K562 (cell line): Measurements from ENCODE around the gene REEP2. TPM values are rescaled to one million over a fixed set of nuclear protein-coding genes. Genes with fewer than 3 reads are reported as not detected.

Experiments used
- BRCA1 ChIP-seq, 2 experiments: fragments of 450-650 bp in 1 of 2; sonication (generic) in 1 of 2; formaldehyde crosslinking in 1 of 2; IDR thresholded peaks; 2 replicates each; pipeline versions ENCODE4 v1.5.0 to v1.6.1; 2017 to 2020; ENCODE audit warnings: mild to moderate bottlenecking in 1 of 2, missing genetic modification reagents in 1 of 2
- BRF1 ChIP-seq: IDR thresholded peaks from 3 replicates; pipeline ENCODE4 v1.6.1; 2011; ENCODE audit warnings: borderline replicate concordance, mild to moderate bottlenecking; ENCODE audit not compliant: insufficient read length; ENCODE audit errors: extremely low read depth
- CHCHD3 ChIP-seq: fragments of 250-450 bp; sonication (Bioruptor Pico); IDR thresholded peaks from 2 replicates; pipeline ENCODE4 v2.1.2; 2022; ENCODE audit warnings: mild to moderate bottlenecking
- DIDO1 ChIP-seq: fragments of 450-650 bp; IDR thresholded peaks from 2 replicates; pipeline ENCODE4 v1.6.1; 2016; ENCODE audit warnings: low read depth, missing biosample characterization, missing genetic modification characterization
- ESRRB ChIP-seq: fragments of 250-450 bp; sonication (Bioruptor Pico); IDR thresholded peaks from 2 replicates; pipeline ENCODE4 v1.5.0; 2020; ENCODE audit warnings: mild to moderate bottlenecking, moderate library complexity, borderline replicate concordance
- KLF1 ChIP-seq: fragments of 450-650 bp; IDR thresholded peaks from 2 replicates; pipeline ENCODE4 v1.6.1; 2016; ENCODE audit warnings: missing genetic modification characterization, missing compliant biosample characterization
- PHTF2 ChIP-seq: fragments of 250-450 bp; sonication (Bioruptor Pico); IDR thresholded peaks from 2 replicates; pipeline ENCODE4 v1.5.0; 2021; ENCODE audit warnings: mild to moderate bottlenecking
- RBFOX2 ChIP-seq: fragments of 200-400 bp; formaldehyde crosslinking; IDR thresholded peaks from 2 replicates; pipeline ENCODE4 v1.6.1; 2017; ENCODE audit warnings: low read depth, mild to moderate bottlenecking, low read length, moderate library complexity
- SIRT6 ChIP-seq: IDR thresholded peaks from one replicate; pipeline ENCODE4 v1.6.1; 2012; ENCODE audit warnings: low read depth, mild to moderate bottlenecking, control low read depth, inconsistent platforms, low read length, moderate library complexity
- SP1 ChIP-seq: sonication (generic); formaldehyde crosslinking; IDR thresholded peaks from 2 replicates; pipeline ENCODE4 v1.8.1; 2022; ENCODE audit warnings: mild to moderate bottlenecking, missing genetic modification reagents
- TAF1 ChIP-seq: IDR thresholded peaks from 2 replicates; pipeline ENCODE4 v1.6.1; 2011; ENCODE audit warnings: mild to moderate bottlenecking, low read length, moderate library complexity; ENCODE audit not compliant: insufficient read depth, control insufficient read depth, severe bottlenecking; ENCODE audit errors: extremely low read depth
- ZFP36 ChIP-seq: fragments of 150-350 bp; IDR thresholded peaks from 2 replicates; pipeline ENCODE4 v1.6.1; 2018; ENCODE audit warnings: low read length, low read depth; ENCODE audit not compliant: partially characterized antibody
- ZNF253 ChIP-seq: fragments of 250-450 bp; sonication (Bioruptor Pico); conservative IDR thresholded peaks from 2 replicates; pipeline ENCODE4 v1.6.1; 2021; ENCODE audit warnings: mild to moderate bottlenecking
- ZNF274 ChIP-seq: IDR thresholded peaks from 2 replicates; pipeline ENCODE4 v1.6.1; 2011; ENCODE audit warnings: low read depth, mild to moderate bottlenecking, low read length, moderate library complexity, borderline replicate concordance
- ZNF384 ChIP-seq: IDR thresholded peaks from 2 replicates; pipeline ENCODE4 v1.6.1; 2012; ENCODE audit warnings: low read depth, low read length, improper control_type of control experiment
- polyA plus RNA-seq, 8 experiments: library from polyadenylated mRNA; depleted of rRNA in 4 of 8; stranded (reverse) in 5 of 8; unstranded in 3 of 8; fragments of >200 nt; fragmentation: Nextera tagmentation in 2 of 8; fragmentation: Illumina TruSeq in 1 of 8; extraction: Ambion mirVana in 2 of 8; extraction: Trizol in 1 of 8; gene quantifications; 2 replicates each; pipeline versions ENCODE4 v1.2.1 to v1.2.3, GENCODE V29; 2011 to 2014; ENCODE audit warnings: inconsistent platforms in 1 of 8, missing spikeins in 1 of 8
- total RNA-seq, 7 experiments: library from RNA; depleted of rRNA in 6 of 7; stranded (reverse); fragments of >200 nt in 6 of 7; fragmentation: Illumina TruSeq in 2 of 7; extraction: Trizol in 2 of 7; gene quantifications; 2 replicates each; pipeline versions ENCODE4 v1.2.1 to v1.2.3, GENCODE V29; 2011 to 2021; ENCODE audit warnings: low replicate concordance in 1 of 7
- TF ChIP-seq, protein P1 (sequence below): IDR thresholded peaks from 3 replicates; pipeline ENCODE4 v1.6.1; 2011; ENCODE audit warnings: borderline replicate concordance, mild to moderate bottlenecking, moderate library complexity; ENCODE audit not compliant: insufficient read length; ENCODE audit errors: extremely low read depth
- TF ChIP-seq, protein P2 (sequence below): fragments of 450-650 bp; IDR thresholded peaks from 2 replicates; pipeline ENCODE4 v1.6.1; 2016
- TF ChIP-seq, protein P3 (sequence below): sonication (generic); formaldehyde crosslinking; IDR thresholded peaks from 2 replicates; pipeline ENCODE4 v1.9.0; 2022; ENCODE audit warnings: mild to moderate bottlenecking, missing genetic modification reagents
- TF ChIP-seq, protein P4 (sequence below): fragments of 250-450 bp; sonication (Bioruptor Pico); IDR thresholded peaks from 2 replicates; pipeline ENCODE4 v1.4.0; 2020; ENCODE audit warnings: mild to moderate bottlenecking

Gene REEP2
- total and polyA plus RNA-seq, 9 of the 15 experiments (the other 6 are each of a cell fraction or from before 2014, with no cell fraction given), result 0.03 to 1.1 (median 0.12) TPM; not detected in 1

DNA sequence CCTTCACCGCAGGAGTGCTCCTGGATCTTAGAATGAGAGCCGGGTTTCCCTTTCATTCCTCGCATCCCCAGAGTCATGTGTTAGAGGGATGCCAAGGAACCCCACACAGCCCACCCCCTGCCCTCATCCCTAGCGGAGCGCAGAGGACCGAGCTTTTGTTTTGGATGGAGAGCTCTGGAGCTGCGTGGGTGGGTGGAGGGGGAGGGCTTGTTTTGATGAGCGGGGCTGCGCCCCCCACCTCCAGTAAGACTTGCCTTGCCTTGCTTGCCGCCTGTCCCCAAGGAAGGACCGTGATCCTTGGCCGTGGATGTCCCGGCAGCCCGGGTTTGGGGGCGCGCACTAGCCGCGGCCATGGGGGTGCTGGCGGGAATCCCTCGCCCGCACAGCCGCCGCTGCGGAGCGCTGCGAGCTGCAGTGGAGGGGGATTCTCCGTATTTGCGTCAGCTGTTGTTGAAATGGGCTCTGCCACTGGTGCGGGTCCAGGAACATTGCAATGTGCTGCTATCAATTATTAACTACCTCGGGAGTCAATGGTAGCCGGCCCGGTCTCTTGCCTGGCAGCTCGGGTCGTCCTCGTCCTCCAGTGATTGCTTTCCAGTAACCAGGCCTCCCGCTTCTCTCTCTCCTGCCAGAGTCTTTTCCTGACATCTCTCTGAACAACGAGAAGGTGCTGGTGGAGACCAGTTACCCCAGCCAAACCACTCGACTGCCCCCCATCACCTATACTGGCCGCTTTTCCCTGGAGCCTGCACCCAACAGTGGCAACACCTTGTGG lies 27.5 kb downstream of the REEP2 start (continued):
- TF ChIP-seq, protein P1, sequence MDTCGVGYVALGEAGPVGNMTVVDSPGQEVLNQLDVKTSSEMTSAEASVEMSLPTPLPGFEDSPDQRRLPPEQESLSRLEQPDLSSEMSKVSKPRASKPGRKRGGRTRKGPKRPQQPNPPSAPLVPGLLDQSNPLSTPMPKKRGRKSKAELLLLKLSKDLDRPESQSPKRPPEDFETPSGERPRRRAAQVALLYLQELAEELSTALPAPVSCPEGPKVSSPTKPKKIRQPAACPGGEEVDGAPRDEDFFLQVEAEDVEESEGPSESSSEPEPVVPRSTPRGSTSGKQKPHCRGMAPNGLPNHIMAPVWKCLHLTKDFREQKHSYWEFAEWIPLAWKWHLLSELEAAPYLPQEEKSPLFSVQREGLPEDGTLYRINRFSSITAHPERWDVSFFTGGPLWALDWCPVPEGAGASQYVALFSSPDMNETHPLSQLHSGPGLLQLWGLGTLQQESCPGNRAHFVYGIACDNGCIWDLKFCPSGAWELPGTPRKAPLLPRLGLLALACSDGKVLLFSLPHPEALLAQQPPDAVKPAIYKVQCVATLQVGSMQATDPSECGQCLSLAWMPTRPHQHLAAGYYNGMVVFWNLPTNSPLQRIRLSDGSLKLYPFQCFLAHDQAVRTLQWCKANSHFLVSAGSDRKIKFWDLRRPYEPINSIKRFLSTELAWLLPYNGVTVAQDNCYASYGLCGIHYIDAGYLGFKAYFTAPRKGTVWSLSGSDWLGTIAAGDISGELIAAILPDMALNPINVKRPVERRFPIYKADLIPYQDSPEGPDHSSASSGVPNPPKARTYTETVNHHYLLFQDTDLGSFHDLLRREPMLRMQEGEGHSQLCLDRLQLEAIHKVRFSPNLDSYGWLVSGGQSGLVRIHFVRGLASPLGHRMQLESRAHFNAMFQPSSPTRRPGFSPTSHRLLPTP, result no peak
- TF ChIP-seq ESRRB (no peak), RBFOX2 (peak; percentile 9), BRF1 (no peak), SIRT6 (peak; percentile 96), ZNF253 (CRISPR knock-in tag) (peak; percentile 44; the same call in 1 of the 2 replicates), KLF1 (tag) (no peak), SP1 (CRISPR knock-in tag) (peak; percentile 6; the same call in 1 of the 2 replicates), PHTF2 (CRISPR knock-in tag) (no peak), CHCHD3 (CRISPR knock-in tag) (no peak), ZNF384 (no peak), ZNF274 (0 out of 2 replicates have a peak, but pooled peaks have one; percentile 17), DIDO1 (tag) (no peak), ZFP36 (no peak), BRCA1 (IDR thresholded peaks at IDR 0.05) (no peak), BRCA1 (CRISPR knock-in tag; IDR thresholded peaks at IDR 0.05) (peak; percentile 65; the same call in 1 of the 2 replicates), TAF1 (peak; percentile 23)
- TF ChIP-seq, protein P2, sequence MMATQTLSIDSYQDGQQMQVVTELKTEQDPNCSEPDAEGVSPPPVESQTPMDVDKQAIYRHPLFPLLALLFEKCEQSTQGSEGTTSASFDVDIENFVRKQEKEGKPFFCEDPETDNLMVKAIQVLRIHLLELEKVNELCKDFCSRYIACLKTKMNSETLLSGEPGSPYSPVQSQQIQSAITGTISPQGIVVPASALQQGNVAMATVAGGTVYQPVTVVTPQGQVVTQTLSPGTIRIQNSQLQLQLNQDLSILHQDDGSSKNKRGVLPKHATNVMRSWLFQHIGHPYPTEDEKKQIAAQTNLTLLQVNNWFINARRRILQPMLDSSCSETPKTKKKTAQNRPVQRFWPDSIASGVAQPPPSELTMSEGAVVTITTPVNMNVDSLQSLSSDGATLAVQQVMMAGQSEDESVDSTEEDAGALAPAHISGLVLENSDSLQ, result no peak
- TF ChIP-seq, protein P3, sequence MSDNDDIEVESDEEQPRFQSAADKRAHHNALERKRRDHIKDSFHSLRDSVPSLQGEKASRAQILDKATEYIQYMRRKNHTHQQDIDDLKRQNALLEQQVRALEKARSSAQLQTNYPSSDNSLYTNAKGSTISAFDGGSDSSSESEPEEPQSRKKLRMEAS (CRISPR knock-in tag), result no peak; the same call in 1 of the 2 replicates
- TF ChIP-seq, protein P4, sequence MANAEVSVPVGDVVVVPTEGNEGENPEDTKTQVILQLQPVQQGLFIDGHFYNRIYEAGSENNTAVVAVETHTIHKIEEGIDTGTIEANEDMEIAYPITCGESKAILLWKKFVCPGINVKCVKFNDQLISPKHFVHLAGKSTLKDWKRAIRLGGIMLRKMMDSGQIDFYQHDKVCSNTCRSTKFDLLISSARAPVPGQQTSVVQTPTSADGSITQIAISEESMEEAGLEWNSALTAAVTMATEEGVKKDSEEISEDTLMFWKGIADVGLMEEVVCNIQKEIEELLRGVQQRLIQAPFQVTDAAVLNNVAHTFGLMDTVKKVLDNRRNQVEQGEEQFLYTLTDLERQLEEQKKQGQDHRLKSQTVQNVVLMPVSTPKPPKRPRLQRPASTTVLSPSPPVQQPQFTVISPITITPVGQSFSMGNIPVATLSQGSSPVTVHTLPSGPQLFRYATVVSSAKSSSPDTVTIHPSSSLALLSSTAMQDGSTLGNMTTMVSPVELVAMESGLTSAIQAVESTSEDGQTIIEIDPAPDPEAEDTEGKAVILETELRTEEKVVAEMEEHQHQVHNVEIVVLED (CRISPR knock-in tag), result no peak
